CD4-positive, alpha-beta T cell (primary cell): Measurements from ENCODE around the gene PIGP. TPM values are rescaled to one million over a fixed set of nuclear protein-coding genes. Genes with fewer than 3 reads are reported as not detected.

ENCODE experiments used
- ATAC-seq: fragments of 200-7000 bp; cut with Tn5 transposase; one replicate; pipeline ENCODE4 v1.10.0; 2022; ENCODE audit warnings: mild to moderate bottlenecking; ENCODE audit not compliant: poor library complexity
- CTCF ChIA-PET: fragments of 350-600 bp; sonication (Branson Sonifier 250); formaldehyde crosslinking; loops from one replicate; lab custom pipeline; 2021; ENCODE audit warnings: antibody characterized with exemption, inconsistent platforms; lab: Charles Lee
- POLR2A ChIA-PET: fragments of 350-600 bp; sonication (Branson Sonifier 250); formaldehyde crosslinking; loops from one replicate; lab custom pipeline; 2021; ENCODE audit warnings: antibody characterized with exemption, inconsistent platforms; lab: Charles Lee
- DNase-seq, 14 experiments: peaks; one replicate each; pipeline ENCODE4 v3.0.0-alpha.2; 2013 to 2020; ENCODE audit warnings: mixed read lengths in 2 of 14
- H3K27ac ChIP-seq, 2 donors: one replicate each; pipeline versions ENCODE4 v1.5.1 to v1.7.0; 2013; ENCODE audit warnings: low read length in 2 of 2, low read depth in 1 of 2, mild to moderate bottlenecking in 1 of 2
- H3K27me3 ChIP-seq, 2 experiments: 1 replicate in 1 of 2; 2 replicates in 1 of 2; pipeline versions ENCODE4 v1.6.1 to v1.7.0; 2013; ENCODE audit warnings: low read length in 2 of 2, control low read depth in 1 of 2, mild to moderate bottlenecking in 1 of 2, moderate library complexity in 1 of 2; ENCODE audit not compliant: insufficient read depth in 2 of 2, control insufficient read depth in 1 of 2
- H3K36me3 ChIP-seq: one replicate; pipeline ENCODE4 v1.6.1; 2013; ENCODE audit warnings: low read length, control low read depth; ENCODE audit not compliant: insufficient read depth
- H3K4me1 ChIP-seq: one replicate; pipeline ENCODE4 v1.6.1; 2013; ENCODE audit warnings: low read length, control low read depth; ENCODE audit not compliant: insufficient read depth
- H3K4me3 ChIP-seq: one replicate; pipeline ENCODE4 v1.5.1; 2013; ENCODE audit warnings: mild to moderate bottlenecking, low read length, moderate library complexity
- H3K9me3 ChIP-seq, 2 experiments: 1 replicate in 1 of 2; 2 replicates in 1 of 2; pipeline versions ENCODE4 v1.6.1 to v1.7.0; 2013; ENCODE audit warnings: low read length in 2 of 2, mild to moderate bottlenecking in 2 of 2, control low read depth in 1 of 2, moderate library complexity in 1 of 2; ENCODE audit not compliant: control insufficient read depth in 1 of 2, insufficient read depth in 1 of 2
- H3K27ac Mint-ChIP-seq: one replicate; pipeline ENCODE4 v1.8.0; 2020; ENCODE audit warnings: mixed read lengths
- H3K27me3 Mint-ChIP-seq: one replicate; pipeline ENCODE4 v1.8.0; 2021; ENCODE audit warnings: mixed read lengths
- H3K36me3 Mint-ChIP-seq: one replicate; pipeline ENCODE4 v1.8.0; 2021; ENCODE audit warnings: low read depth, mixed read lengths
- H3K4me1 Mint-ChIP-seq: one replicate; pipeline ENCODE4 v1.8.0; 2021; ENCODE audit warnings: low read depth, mixed read lengths
- H3K4me3 Mint-ChIP-seq: one replicate; pipeline ENCODE4 v1.8.0; 2020; ENCODE audit warnings: mild to moderate bottlenecking, mixed read lengths
- H3K9me3 Mint-ChIP-seq: one replicate; pipeline ENCODE4 v1.8.0; 2020; ENCODE audit warnings: mixed read lengths
- intact Hi-C, 2 experiments: fragments of 100-400 bp; cut with DNase I in 1 of 2; cut with micrococcal nuclease in 1 of 2; formaldehyde crosslinking; loops; one replicate each; pipeline versions ENCODE4 v1.15.1 to v1.9.0; 2023 to 2025; cut with DNase I, micrococcal nuclease
- total RNA-seq, 174 experiments: library from RNA in 2 of 174; stranded (reverse) in 2 of 174; gene quantifications; one replicate each; pipeline ENCODE4 v1.2.3 and lab custom pipeline; 2021 to 2026
- TF ChIP-seq, protein P1 (sequence below): fragments of 200-600 bp; IDR thresholded peaks from one replicate; pipeline ENCODE4 v1.8.0; 2022; ENCODE audit warnings: antibody characterized with exemption, mild to moderate bottlenecking

PIGP gene
- total RNA-seq, 2 experiments from 2014 or later = 11.1 to 14.8 TPM

GRCh38 chr21:37044643-37045042, 28.2 kb downstream of the PIGP start:
- Mint-ChIP-seq H3K27me3 (no peaks in the 10 kb centered on the region), H3K36me3 (no peaks in the 10 kb centered on the region), H3K9me3 (no peaks in the 10 kb centered on the region), H3K4me1 (peaks cover 10% of the 10 kb centered on the region), H3K27ac (no peak overlapping the region), H3K4me3 (no peak overlapping the region)
- ChIA-PET POLR2A (no interaction called here), CTCF (no interaction called here)
- H3K4me3 ChIP-seq = no peak overlapping the region
- no peaks in the 10 kb centered on the region for H3K27me3 ChIP-seq
- H3K27ac ChIP-seq = no peak overlapping the region
- ATAC-seq = no peak
- TF ChIP-seq, protein P1, sequence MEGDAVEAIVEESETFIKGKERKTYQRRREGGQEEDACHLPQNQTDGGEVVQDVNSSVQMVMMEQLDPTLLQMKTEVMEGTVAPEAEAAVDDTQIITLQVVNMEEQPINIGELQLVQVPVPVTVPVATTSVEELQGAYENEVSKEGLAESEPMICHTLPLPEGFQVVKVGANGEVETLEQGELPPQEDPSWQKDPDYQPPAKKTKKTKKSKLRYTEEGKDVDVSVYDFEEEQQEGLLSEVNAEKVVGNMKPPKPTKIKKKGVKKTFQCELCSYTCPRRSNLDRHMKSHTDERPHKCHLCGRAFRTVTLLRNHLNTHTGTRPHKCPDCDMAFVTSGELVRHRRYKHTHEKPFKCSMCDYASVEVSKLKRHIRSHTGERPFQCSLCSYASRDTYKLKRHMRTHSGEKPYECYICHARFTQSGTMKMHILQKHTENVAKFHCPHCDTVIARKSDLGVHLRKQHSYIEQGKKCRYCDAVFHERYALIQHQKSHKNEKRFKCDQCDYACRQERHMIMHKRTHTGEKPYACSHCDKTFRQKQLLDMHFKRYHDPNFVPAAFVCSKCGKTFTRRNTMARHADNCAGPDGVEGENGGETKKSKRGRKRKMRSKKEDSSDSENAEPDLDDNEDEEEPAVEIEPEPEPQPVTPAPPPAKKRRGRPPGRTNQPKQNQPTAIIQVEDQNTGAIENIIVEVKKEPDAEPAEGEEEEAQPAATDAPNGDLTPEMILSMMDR = no peak
- H3K4me1 ChIP-seq = peaks cover 10% of the 10 kb centered on the region
- no peaks in the 10 kb centered on the region for H3K36me3 ChIP-seq
- intact Hi-C loops = no loop called here
- no peaks in the 10 kb centered on the region for H3K9me3 ChIP-seq
- DNase-seq = no peak

DNA sequence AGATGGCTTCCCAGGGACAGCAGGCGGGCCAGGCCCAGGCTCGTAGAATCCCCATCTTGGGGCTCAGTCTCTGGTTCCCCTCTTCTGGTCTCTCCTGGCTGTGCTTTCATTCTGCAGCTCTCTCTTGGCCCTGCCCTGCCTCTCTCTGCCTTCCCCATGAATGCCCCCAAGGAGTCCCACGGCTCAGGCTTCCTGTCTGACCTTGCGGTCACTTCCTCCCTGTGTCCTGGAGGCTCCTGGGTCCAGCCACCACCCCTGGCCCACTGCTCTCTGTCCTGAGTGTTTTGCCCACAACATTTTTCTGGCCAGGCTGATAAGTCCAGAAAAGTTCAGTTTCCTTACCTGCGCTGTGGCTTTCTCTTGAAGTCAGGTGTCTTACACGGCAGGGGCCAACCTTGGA, 29.1 kb downstream of the PIGP start:
- H3K4me3 ChIP-seq = no peak overlapping the region
- Mint-ChIP-seq H3K9me3 (no peaks in the 10 kb centered on the region), H3K27ac (no peak overlapping the region), H3K36me3 (no peaks in the 10 kb centered on the region), H3K27me3 (no peaks in the 10 kb centered on the region), H3K4me3 (no peak overlapping the region), H3K4me1 (peaks cover 10% of the 10 kb centered on the region)
- no peaks in the 10 kb centered on the region for H3K27me3 ChIP-seq
- H3K36me3 ChIP-seq = no peaks in the 10 kb centered on the region
- no peak for ATAC-seq
- POLR2A ChIA-PET = no interaction called here
- DNase-seq = no peak
- TF ChIP-seq, protein P1 = no peak
- H3K27ac ChIP-seq = no peak overlapping the region
- peaks cover 10% of the 10 kb centered on the region for H3K4me1 ChIP-seq
- H3K9me3 ChIP-seq = no peaks in the 10 kb centered on the region
- intact Hi-C loops = no loop called here
- CTCF ChIA-PET = no interaction called here

GRCh38 chr21:37041706-37042271, 31.1 kb downstream of the PIGP start:
- no peak for DNase-seq
- H3K9me3 ChIP-seq = no peaks in the 10 kb centered on the region
- H3K27ac ChIP-seq = no peak overlapping the region
- no peak overlapping the region for H3K4me3 ChIP-seq
- POLR2A ChIA-PET = no interaction called here
- Mint-ChIP-seq H3K9me3 (no peaks in the 10 kb centered on the region), H3K27me3 (peaks cover 6% of the 10 kb centered on the region), H3K4me3 (no peak overlapping the region), H3K27ac (no peak overlapping the region), H3K36me3 (no peaks in the 10 kb centered on the region), H3K4me1 (peaks cover 10% of the 10 kb centered on the region)
- TF ChIP-seq, protein P1 = no peak
- H3K4me1 ChIP-seq = peaks cover 10% of the 10 kb centered on the region
- no peaks in the 10 kb centered on the region for H3K36me3 ChIP-seq
- H3K27me3 ChIP-seq = no peaks in the 10 kb centered on the region
- no peak for ATAC-seq
- intact Hi-C loops = no loop called here
- CTCF ChIA-PET = no interaction called here
